HepG2 (cell line): Measurements from ENCODE around the gene ZDHHC19. TPM values are rescaled to one million over a fixed set of nuclear protein-coding genes. Genes with fewer than 3 reads are reported as not detected.

ENCODE experiments used
- ATAC-seq: fragments of 200-7000 bp; cut with Tn5 transposase; 3 replicates; pipeline ENCODE4 v1.9.1; 2020; ENCODE audit warnings: mild to moderate bottlenecking, moderate library complexity
- BruUV-seq: library from RNA; stranded (reverse); fragments of 400-500 nt; replicated peaks from 2 replicates; lab custom pipeline; 2021; lab: Mats Ljungman, UMichigan
- CTCF ChIA-PET: fragments of 300-600 bp; formaldehyde crosslinking; extraction: SDS; loops from one replicate; lab custom pipeline; 2021; ENCODE audit warnings: low total read pairs, inconsistent platforms, low intra/inter-chr PET ratio; lab: Yijun Ruan, JAX
- POLR2A ChIA-PET: fragments of 350-600 bp; sonication (Branson Sonifier 250); formaldehyde crosslinking; loops from one replicate; lab custom pipeline; 2020; ENCODE audit warnings: antibody characterized with exemption, inconsistent platforms; lab: Yijun Ruan, JAX
- DNase-seq: peaks from one replicate; pipeline ENCODE4 v3.0.0-alpha.2; 2015; ENCODE audit warnings: low spot score
- FAIRE-seq: peaks from 3 replicates; lab custom pipeline; 2011; peaks lifted over from hg19 to GRCh38; lab: Jason Lieb, UNC
- H2AFZ ChIP-seq: one replicate; pipeline ENCODE4 v1.6.1; 2011; ENCODE audit warnings: low read length, inconsistent platforms
- H3K27ac ChIP-seq: fragments of 300-600 bp; 3 replicates; pipeline ENCODE4 v1.8.0; 2011; ENCODE audit warnings: mixed run types, mild to moderate bottlenecking, mixed read lengths, low read length, inconsistent platforms; ENCODE audit not compliant: insufficient read depth; ENCODE audit errors: extremely low read length
- H3K27me3 ChIP-seq, 2 experiments: fragments of 200-600 bp in 1 of 2; 2 replicates in 1 of 2; 3 replicates in 1 of 2; pipeline versions ENCODE4 v1.6.0 to v1.8.0; 2011; ENCODE audit warnings: low read length in 2 of 2, mild to moderate bottlenecking in 2 of 2, moderate library complexity in 2 of 2, inconsistent platforms in 1 of 2; ENCODE audit not compliant: insufficient read depth in 2 of 2, control insufficient read depth in 1 of 2
- H3K36me3 ChIP-seq, 2 experiments: fragments of 200-600 bp in 1 of 2; replicated peaks in 1 of 2; 2 replicates in 1 of 2; 3 replicates in 1 of 2; pipeline versions ENCODE4 v1.5.1 to v1.8.0; 2011; ENCODE audit warnings: low read length in 2 of 2, inconsistent platforms in 1 of 2; ENCODE audit not compliant: insufficient read depth in 2 of 2, control insufficient read depth in 1 of 2
- H3K4me1 ChIP-seq: 2 replicates; pipeline ENCODE4 v1.5.1; 2012; ENCODE audit warnings: low read length, inconsistent platforms; ENCODE audit not compliant: insufficient read depth
- H3K4me2 ChIP-seq: 2 replicates; pipeline ENCODE4 v1.6.0; 2011; ENCODE audit warnings: low read depth, low read length, inconsistent platforms
- H3K4me3 ChIP-seq, 3 experiments: fragments of 200-600 bp in 1 of 3; sonication (generic), shearing (Covaris generic) in 1 of 3; replicated peaks in 1 of 3; 2 replicates each; pipeline ENCODE4 v1.5.1; 2011 to 2016; ENCODE audit warnings: low read length in 3 of 3, inconsistent platforms in 2 of 3, low read depth in 2 of 3, mild to moderate bottlenecking in 2 of 3, control low read depth in 1 of 3, mixed read lengths in 1 of 3; ENCODE audit not compliant: insufficient read depth in 1 of 3
- H3K79me2 ChIP-seq: one replicate; pipeline ENCODE4 v1.6.1; 2011; ENCODE audit warnings: low read length, inconsistent platforms; ENCODE audit not compliant: insufficient read depth
- H3K9ac ChIP-seq: 2 replicates; pipeline ENCODE4 v1.6.0; 2011; ENCODE audit warnings: mild to moderate bottlenecking, low read depth, low read length, inconsistent platforms; ENCODE audit not compliant: insufficient read depth
- H3K9me3 ChIP-seq: 2 replicates; pipeline ENCODE4 v1.5.1; 2012; ENCODE audit warnings: mild to moderate bottlenecking, low read length
- H4K20me1 ChIP-seq: 2 replicates; pipeline ENCODE4 v1.6.0; 2011; ENCODE audit warnings: inconsistent platforms, mild to moderate bottlenecking, low read length, moderate library complexity; ENCODE audit not compliant: insufficient read depth
- HBP1 ChIP-seq: IDR thresholded peaks from 2 replicates; pipeline ENCODE4 v1.6.1; 2016; ENCODE audit warnings: low read depth, control low read depth
- IKZF1 ChIP-seq: fragments of 450-650 bp; IDR thresholded peaks from 2 replicates; pipeline ENCODE4 v1.7.1; 2016
- MAFG ChIP-seq: sonication (generic); formaldehyde crosslinking; IDR thresholded peaks from 2 replicates; pipeline ENCODE4 v1.5.1; 2020; ENCODE audit warnings: mild to moderate bottlenecking, missing genetic modification reagents
- SMC3 ChIP-seq: IDR thresholded peaks from 2 replicates; pipeline ENCODE4 v1.6.1; 2011; ENCODE audit warnings: low read length, improper control_type of control experiment
- ZBTB40 ChIP-seq, 2 experiments: fragments of 450-650 bp in 1 of 2; sonication (generic) in 1 of 2; formaldehyde crosslinking in 1 of 2; IDR thresholded peaks; 2 replicates each; pipeline versions ENCODE4 v1.6.1 to v1.8.0; 2016 to 2022; ENCODE audit warnings: antibody characterized with exemption in 1 of 2, mild to moderate bottlenecking in 1 of 2, missing genetic modification reagents in 1 of 2
- WGBS: methylation state at CpG from one replicate; pipeline ENCODE4 v1.1.6; 2017; ENCODE audit warnings: low lambda C conversion rate; 5-methylcytosine and 5-hydroxymethylcytosine counted together
- in situ Hi-C: cut with HindIII; loops from 2 replicates; pipeline ENCODE4 v1.10.0; 2017; ENCODE audit warnings: low pct_unique_long_range_greater_than_20kb; ENCODE audit not compliant: extremely low pct_ligation_motif_present
- intact Hi-C: fragments of 100-400 bp; cut with micrococcal nuclease; formaldehyde crosslinking; loops from one replicate; pipeline ENCODE4 v1.10.0; 2022; ENCODE audit not compliant: unreplicated experiment
- polyA plus RNA-seq, 8 experiments: library from polyadenylated mRNA; depleted of rRNA in 3 of 8; stranded (reverse) in 7 of 8; unstranded in 1 of 8; fragments of >200 nt; fragmentation: Illumina TruSeq in 4 of 8; extraction: Trizol in 4 of 8; gene quantifications; 2 replicates each; pipeline versions ENCODE4 v1.2.1 to v1.2.3, GENCODE V29; 2011 to 2016; ENCODE audit warnings: low read depth in 4 of 8, missing spikeins in 1 of 8, mixed read lengths in 1 of 8; ENCODE audit not compliant: insufficient read depth in 1 of 8
- total RNA-seq, 5 experiments: library from RNA; depleted of rRNA; stranded (reverse); fragments of >200 nt; fragmentation: Illumina TruSeq; extraction: Trizol; gene quantifications; 2 replicates each; pipeline ENCODE4 v1.2.3, GENCODE V29; 2016; ENCODE audit warnings: low read depth in 1 of 5
- TF ChIP-seq, protein P1 (sequence below): sonication (generic); formaldehyde crosslinking; IDR thresholded peaks from 2 replicates; pipeline ENCODE4 v1.5.0; 2020; ENCODE audit warnings: mild to moderate bottlenecking, missing genetic modification reagents, borderline replicate concordance
- TF ChIP-seq, protein P2 (sequence below): sonication (generic); formaldehyde crosslinking; IDR thresholded peaks from 2 replicates; pipeline ENCODE4 v1.4.0; 2020; ENCODE audit warnings: mild to moderate bottlenecking, missing genetic modification reagents

Gene ZDHHC19
- total and polyA plus RNA-seq, 2 of the 13 experiments (the other 11 are each of a cell fraction or from before 2014, with no cell fraction given), result 0.22 to 0.53 TPM

DNA sequence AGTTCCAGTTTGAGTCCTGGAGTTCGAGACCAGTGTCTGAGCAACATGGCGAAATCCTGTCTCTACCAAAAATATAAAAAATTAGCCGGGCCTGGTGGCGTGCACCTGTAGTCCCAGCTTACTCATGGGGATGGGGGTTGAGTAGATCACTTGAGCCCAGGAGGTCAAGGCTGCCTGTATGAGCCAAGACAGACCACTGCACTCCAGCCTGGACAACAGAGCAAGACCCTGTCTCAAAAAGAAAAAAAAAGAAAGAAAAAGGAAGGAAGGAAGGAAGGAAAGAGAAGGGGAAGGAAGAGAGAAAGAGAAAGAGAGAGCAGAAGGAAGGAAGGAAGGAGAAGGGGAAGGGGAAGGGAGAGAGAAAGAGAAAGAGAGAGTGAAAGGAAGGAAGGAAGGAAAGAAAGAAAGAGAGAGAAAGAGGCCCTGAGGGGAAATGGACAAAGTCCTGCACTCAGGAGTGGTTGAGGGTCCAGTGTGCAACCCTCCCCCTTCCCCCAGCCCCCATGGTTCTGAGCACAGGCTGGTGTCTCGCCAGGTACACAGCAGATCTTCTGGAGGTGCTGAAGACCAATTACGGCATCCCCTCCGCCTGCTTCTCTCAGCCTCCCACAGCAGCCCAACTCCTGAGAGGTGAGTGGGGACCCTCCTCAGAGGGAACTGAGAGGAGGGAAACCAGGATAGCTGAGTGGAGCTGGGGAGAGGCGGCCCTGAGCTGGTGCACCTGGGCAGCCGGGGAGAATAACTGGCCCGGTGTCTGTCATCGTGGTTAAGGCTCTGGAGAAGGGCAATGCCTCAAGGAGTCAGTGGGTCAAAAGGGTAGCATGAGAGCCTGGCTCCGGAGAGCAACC, 6.3 kb upstream of the ZDHHC19 start:
- CTCF ChIA-PET, result no interaction called here
- WGBS, result 83% methylated on average over 12 of the region's 12 CpGs
- no peak for FAIRE-seq
- DNase-seq, result no peak
- H3K9me3 ChIP-seq, result no peaks in the 10 kb centered on the region
- POLR2A ChIA-PET, result no interaction called here
- H3K27ac ChIP-seq, result peak overlapping the region; percentile 44
- no TSS peak for BruUV-seq
- no peaks in the 10 kb centered on the region for H3K36me3 ChIP-seq
- no peak for ATAC-seq
- peaks cover 74% of the 10 kb centered on the region for H3K4me1 ChIP-seq
- no peaks in the 10 kb centered on the region for H4K20me1 ChIP-seq
- H3K4me2 ChIP-seq, result peak overlapping the region; percentile 79
- peak overlapping the region; percentile 47; the same call in 1 of the 2 replicates for H3K9ac ChIP-seq
- H3K79me2 ChIP-seq, result no peaks in the 10 kb centered on the region
- in situ Hi-C loops (no loop called here), intact Hi-C loops (no loop called here)
- peak overlapping the region in 2 of 3 experiments; percentile 63 to 79; a peak in 2 of 6 replicates for H3K4me3 ChIP-seq
- H3K27me3 ChIP-seq, result no peaks in the 10 kb centered on the region; a peak in 1 of 5 replicates
- H2AFZ ChIP-seq, result no peak overlapping the region
- TF ChIP-seq IKZF1 (0 out of 2 replicates have a peak, but pooled peaks have one; percentile 34), ZBTB40 (IDR thresholded peaks at IDR 0.05) (peak; percentile 8; the same call in 1 of the 2 replicates), ZBTB40 (CRISPR knock-in tag; IDR thresholded peaks at IDR 0.05) (no peak), HBP1 (CRISPR knock-in tag) (no peak), SMC3 (no peak), MAFG (CRISPR knock-in tag) (no peak)
- TF ChIP-seq, protein P1, sequence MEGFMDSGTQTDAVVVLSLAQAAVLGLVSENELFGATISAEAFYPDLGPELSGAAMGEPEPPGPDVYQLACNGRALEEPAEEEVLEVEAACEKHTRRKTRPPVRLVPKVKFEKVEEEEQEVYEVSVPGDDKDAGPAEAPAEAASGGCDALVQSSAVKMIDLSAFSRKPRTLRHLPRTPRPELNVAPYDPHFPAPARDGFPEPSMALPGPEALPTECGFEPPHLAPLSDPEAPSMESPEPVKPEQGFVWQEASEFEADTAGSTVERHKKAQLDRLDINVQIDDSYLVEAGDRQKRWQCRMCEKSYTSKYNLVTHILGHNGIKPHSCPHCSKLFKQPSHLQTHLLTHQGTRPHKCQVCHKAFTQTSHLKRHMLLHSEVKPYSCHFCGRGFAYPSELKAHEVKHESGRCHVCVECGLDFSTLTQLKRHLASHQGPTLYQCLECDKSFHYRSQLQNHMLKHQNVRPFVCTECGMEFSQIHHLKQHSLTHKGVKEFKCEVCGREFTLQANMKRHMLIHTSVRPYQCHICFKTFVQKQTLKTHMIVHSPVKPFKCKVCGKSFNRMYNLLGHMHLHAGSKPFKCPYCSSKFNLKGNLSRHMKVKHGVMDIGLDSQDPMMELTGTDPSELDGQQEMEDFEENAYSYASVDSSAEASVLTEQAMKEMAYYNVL (CRISPR knock-in tag), result peak; percentile 76; the same call in 1 of the 2 replicates
- TF ChIP-seq, protein P2, sequence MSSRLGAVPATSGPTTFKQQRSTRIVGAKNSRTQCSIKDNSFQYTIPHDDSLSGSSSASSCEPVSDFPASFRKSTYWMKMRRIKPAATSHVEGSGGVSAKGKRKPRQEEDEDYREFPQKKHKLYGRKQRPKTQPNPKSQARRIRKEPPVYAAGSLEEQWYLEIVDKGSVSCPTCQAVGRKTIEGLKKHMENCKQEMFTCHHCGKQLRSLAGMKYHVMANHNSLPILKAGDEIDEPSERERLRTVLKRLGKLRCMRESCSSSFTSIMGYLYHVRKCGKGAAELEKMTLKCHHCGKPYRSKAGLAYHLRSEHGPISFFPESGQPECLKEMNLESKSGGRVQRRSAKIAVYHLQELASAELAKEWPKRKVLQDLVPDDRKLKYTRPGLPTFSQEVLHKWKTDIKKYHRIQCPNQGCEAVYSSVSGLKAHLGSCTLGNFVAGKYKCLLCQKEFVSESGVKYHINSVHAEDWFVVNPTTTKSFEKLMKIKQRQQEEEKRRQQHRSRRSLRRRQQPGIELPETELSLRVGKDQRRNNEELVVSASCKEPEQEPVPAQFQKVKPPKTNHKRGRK, result peak; percentile 92
